Epidermal melanocyte (primary cell): ENCODE results near the gene GATA3.

Experiments used
- DNase-seq: peaks from one replicate; pipeline ENCODE4 v3.0.0; 2011; ENCODE audit warnings: low spot score; ENCODE audit not compliant: insufficient read length

The GATA3 gene

DNA sequence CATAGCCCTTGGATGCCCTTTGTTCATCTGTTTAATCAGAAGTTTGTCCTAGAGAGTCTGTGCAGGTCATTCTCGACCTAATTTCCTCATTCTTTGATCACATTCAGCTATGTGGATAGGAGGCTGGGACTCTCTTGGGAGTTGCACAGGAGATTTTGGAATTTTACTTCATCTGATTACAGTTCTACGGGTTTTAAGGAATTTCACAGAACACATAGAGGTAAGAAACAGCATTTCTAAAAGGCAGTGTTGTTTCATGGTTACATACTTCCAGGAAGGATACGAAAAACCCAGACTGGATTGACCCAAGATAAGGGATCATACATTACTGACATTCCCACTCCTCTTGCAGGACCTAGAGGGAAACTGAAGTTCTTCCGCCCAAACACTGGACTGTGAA lies 45.9 kb downstream of the GATA3 start:
- DNase-seq, result no peak

DNA sequence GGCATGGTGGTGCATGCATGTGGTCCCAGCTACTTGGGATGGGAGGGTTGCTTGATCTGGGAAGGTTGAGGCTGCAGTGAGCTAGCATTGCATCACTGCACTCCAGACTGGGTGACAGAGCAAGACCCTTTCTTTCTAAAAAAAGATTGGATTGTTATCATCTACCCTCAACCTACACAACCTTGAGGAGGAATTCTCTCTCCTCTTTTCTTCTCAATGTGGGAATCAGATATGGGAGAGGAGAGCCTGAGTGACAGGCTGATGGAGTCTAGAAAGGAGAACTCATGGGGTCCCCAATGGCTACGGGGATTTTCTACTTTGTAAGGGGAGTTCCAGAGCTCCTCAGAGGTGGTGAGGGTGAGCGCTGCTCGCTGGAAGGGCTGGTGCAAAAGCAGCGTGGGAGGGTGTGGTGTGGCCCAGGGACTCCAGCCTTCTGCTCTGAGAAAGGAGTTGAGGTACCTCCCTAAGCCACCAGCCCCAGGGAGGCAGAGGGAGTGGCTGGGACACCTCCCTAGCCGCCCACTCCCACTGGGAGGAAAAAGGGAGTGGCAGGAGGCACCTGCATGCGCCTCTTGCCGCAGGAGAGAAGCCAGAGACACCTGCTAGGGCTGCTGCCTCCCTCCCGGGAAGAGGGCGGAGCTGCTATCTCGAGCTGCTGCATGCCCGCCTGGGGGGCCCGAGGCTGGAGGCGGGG lies 48.4 kb downstream of the GATA3 start:
- no peak for DNase-seq

DNA sequence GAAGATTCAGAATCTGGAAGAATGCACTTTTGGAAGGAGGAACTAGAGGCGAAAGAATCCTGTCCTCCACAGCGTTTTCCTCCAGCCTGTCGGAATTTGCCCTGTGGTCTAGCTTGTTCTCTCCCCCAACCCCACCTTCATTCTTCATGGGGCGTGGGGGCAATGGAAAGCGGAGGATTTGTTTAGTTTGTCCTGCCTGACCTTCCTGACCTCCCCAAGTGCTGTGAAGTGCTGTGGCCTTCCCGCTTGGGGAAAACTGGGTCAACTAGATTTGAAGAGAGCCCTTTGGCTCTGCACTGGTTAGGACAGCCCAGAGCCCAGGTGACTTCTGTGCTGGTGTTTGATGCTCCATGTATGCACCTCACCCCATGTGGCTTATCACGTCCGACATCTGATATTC lies 49.1 kb downstream of the GATA3 start:
- no peak for DNase-seq

DNA sequence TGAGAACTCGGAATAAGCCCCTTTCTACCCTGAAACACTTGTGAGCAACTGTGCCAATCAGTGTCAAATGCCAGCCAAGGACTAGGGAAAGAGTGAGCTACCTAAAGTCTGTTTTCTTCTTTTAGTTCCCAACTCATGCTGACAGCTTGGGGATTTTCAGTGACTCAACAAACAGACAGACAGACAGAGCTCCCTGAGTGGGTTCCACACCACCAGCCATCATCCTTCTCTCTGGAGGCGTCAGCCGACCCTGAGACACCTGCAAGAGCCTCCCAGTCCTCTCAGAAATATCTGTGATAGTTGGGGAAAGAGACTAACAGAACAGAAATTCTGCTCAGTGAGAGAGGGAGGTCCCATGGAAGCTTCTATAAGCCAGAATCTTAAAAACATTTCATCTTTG lies 49.5 kb downstream of the GATA3 start:
- DNase-seq, result no peak

DNA sequence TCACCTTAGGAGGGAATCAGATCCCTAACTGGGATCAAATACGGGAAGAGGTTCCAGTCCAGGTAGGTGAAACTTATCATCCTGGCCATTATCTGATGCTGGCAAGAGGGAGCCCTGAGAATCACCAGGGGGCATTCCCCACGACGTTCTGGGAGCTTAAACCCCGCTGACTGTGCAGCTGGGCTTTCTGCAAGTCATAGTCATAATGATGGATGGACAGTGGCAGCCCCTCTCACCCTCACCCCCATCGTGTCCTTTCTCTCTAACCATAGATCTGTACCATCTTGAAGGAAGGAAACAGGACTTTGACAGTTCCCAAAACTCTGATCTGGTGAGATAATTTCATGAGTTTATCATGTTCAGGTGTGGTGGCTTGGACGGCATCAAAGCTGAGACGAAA lies 50.2 kb downstream of the GATA3 start:
- DNase-seq, result no peak

DNA sequence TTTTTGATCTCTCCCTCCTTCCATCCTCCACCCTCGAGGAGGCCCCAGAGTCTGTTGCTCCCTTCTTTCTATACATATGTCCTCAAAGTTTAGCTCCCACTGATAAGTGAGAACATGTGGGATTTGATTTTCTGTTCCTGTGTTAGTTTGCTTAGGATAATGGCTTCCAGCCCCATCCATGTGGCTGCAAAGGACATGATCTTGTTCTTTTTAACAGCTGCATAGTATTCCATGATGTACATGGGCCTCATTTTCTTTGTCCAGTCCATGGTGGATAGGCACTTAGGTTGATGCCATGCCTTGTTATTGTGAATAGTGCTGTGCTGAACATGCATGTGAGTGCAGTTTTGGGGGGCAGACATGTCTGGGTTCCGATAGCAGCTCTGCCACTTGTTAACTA lies 51.4 kb downstream of the GATA3 start:
- no peak for DNase-seq

DNA sequence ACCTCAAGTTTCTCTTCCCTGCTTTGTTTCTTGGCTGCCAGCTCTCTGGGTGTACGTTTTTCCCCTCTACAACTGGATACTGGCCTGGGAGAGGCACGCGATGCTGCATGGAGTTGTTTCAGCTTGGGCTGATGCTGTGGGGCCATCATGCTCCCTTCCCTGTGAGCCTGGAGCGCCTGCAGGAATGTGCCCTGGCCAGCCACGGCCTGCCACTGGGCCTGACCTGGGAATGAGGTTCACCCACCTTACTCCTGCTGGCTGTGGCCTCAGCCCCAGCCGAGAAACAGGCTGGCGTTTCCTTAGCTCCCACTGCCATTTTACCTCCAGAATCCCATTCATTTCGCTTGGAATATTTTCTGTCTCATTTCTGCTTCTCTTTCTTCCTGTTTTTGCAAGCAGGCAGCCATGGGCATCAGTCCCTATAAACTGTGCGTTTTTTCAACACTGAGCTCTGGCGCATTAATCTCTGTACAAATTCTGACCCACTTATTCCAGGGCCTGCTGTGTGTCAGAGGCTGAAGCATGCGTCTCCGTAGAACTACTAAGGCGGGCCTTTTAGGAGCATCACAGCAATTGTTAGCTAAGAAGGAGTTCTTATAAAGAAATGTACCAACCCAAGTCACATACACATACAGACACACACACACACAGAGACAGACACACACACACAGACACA lies 57.9 kb downstream of the GATA3 start:
- DNase-seq, result no peak

DNA sequence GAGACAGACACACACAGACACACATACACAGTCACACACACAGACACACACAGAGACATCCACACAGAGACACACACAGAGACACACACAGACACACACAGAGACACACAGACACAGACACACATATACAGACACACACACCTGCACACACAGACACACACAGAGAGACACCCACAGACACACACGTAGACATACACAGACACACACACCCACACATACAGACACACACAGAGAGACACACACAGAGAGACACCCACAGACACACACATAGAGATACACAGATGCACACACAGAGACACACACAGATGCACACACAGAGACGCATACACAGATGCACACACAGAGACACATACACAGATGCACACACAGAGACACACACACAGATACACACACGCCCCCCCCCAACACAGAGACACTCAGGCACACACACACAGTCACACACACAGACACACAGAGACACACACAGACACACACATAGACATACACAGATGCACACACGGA lies 58.5 kb downstream of the GATA3 start:
- DNase-seq, result no peak

DNA sequence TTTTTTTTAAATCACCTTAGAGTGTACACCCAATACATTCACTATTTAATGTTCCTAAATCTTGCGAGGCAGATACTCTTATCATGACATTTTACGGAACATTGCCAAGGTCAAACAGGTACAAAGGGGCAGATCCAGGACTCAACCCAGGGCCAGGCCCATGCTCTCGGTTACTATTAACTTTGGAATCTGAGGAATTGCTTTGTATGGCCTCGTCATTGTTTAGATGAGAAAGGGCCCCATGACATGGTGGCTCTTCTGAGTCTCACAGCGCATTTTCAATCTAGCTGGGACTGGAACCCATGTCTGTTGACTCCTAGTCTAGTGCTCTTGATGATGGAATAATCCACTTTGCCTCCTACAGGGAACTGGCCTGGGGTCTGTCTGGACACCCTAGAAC lies 59.1 kb downstream of the GATA3 start:
- no peak for DNase-seq

DNA sequence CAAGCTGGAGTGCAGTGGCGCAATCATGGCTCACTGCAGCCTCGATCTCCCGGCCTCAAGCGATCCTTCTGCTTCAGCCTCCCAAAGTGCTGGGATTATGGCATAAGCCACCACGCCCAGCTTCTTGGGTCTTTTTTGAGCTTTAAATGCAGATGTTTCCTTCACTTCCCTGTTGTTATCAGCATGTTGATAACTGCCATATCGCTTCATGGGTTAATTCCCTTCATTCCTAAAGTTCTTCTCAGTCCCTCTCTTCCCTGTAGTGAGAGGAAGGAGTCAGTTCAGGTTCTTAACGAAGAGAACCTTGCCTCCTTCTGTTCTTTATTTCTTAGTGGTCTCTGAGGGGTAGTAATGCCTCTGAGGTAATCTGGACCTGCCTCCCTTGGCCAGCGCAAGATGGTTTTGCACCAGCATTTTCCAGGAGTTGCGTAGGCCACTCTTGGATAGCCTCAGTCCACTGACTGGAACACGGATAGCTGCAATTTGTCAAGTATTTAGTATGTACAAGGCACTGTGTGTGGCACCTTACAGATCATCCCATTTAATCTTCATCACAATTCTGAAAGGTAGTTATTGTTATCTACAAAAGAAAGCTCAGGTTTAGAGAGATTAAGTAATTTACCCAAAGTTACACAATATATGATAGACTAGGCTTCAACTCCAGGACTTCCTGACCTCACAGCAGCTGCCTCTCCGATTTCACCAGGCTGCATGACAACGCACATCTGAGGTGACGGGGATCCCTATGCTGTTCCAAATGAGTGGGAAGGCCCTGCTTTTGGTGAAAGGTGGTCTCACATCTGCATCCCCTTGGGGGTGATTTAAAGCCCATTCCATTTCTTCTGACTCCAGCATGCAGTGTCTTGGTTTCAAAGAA lies 60.5 kb downstream of the GATA3 start:
- DNase-seq, result no peak

DNA sequence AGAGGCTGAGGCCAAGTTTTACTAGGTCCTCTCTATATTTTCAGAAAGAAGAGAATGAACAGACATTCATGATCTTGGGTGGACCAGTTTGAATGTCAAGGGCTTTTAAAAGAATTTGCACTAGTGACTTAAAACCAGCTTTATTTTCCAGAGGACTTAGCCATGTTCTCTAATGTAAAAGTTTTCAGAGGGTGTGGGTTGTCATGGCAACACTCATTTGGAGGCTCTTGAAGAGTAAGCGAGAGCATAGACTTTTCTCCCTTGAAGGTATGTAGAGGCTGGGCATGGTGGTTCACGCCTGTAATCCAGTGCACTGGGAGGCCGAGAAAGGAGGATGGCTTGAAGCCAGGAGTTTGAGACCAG lies 61.1 kb downstream of the GATA3 start:
- DNase-seq, result no peak

DNA sequence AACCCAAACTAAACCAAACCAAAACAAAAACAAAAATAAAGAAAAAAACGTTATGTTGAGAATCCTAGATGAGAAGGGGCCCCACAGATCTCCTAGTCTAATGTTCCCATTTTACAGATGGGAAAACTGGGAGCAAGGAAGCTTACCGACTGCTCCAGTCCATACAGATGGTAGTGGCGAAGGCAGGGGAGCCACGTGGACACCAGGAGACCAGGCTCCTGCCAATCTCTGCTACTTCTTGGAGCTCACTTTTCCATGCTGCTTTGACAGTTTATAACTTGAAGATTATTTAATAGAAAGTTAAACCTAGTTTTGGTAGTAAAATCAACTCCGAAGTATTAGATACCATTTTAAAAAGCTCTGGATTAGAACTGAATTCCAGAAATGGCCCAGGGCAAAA lies 62.0 kb downstream of the GATA3 start:
- no peak for DNase-seq

DNA sequence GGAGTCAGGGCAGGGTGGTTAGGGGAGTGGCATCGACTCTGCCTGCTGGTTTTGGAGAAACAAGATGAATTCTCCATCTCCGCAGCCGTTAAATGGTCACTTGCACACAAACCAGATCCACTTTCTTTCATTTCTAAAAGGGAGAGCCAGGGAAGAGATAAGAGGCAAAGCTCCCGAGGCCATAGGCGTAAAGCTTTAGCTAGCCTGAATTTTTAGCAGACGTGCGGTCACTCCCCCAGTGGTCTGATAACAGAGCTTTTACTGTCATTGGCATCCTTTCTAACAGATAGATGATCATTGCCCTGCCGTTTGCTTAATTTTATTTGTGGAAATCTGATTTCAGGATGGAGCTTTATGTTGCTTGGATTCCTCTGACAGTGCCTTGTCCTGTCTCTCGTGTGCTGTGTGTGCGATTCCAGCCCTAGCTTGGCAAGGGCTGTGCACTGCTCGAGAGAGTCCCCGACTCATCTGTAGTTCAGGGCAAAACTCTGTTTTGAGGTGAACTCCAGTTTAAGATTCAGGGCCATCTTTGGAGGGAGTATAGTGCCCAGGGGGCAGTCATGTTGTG lies 62.5 kb downstream of the GATA3 start:
- DNase-seq, result no peak

DNA sequence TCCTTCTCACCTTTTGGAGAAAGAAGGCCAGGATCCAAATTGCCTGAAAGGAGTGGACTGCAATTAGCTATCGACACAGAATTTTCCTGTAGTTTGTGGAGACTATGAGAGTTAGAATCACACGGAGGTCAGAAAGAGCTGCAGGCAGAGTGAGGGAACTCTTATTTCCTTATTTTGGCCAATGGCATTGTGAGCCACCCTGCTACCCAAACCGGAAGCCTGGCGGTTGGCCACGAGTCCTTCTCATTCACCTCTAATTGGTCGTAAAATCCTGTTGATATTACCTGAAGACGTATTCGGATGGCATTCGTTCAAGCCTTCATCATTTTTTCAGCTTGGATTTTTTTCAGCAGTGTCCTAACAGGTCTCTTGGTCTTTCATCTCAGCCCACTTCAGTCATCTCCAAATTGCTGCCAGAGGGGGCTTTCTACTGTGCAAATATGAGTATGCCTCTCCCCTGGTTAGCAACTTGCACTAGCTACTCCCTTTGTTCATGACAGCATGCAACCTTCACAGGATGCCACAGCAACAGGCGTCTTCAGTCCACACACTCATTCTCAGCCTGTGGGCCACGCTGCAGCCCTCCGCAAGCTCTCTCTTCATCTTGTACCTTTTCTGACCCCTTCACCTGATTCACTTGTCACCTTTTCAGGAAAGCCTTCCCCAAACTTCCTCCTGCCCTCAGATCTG lies 66.9 kb downstream of the GATA3 start:
- DNase-seq, result no peak

DNA sequence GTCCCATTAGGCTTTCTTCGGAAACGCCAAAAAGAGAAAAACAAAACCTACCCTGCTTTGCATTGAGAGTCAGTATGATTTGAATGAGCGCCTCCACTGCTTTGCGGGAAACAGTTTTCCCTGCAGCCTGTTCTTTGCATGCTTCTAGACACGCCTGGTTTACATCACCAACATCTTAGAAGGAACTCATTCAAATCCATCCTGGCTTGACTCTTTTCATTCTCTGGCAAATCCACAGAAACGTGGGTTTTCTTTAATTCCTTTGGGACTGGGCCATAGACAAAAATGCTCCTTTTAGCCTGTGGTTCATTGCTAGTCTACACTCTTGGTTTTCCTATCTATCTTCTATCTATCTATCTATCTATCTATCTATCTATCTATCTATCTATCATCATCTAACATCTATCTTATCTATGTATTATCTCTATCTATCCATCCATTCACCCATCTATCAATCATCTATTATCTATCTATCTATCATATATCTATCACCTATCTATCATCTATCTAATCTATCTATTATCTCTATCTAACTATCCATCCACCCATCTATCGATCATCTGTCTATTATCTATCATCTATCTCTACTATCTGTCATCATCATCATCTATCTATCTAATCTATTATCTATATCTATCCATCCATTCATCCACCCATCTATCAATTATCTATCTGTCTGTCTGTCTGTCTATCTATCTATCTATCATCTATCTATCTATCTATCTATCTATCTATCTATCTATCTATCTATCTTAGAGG lies 68.3 kb downstream of the GATA3 start:
- DNase-seq, result no peak

DNA sequence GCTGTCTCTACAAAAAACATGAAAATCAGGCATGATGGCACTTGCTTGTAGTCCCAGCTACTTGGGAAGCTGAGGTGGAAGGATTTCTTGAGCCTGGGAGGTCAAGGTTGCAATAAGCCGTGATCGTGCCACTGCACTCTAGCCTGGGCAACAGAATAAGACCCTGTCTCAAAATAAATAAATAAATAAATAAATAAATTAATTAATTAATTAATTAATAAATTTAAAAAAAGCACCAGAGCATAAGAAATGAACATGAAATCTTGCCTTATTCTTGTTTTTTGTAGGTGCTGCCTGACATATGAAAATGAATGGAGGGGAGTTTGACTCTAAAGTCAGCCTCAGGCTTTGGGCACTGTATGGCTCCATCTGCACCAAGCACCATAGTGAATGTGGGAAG lies 69.9 kb downstream of the GATA3 start:
- DNase-seq, result no peak
